IPS-20b (cell line): ENCODE measurements around the gene EIF3K.
"Not testable (repeated sequence)": the region's sequence is repeated elsewhere in the genome, so short reads cannot be mapped to it uniquely, and the experiment has no call there.

Experiments
- H3K27ac ChIP-seq: one replicate; pipeline ENCODE4 v1.5.1; 2013; ENCODE audit warnings: low read length
- H3K27me3 ChIP-seq: 2 replicates; pipeline ENCODE4 v1.6.1; 2013; ENCODE audit warnings: mild to moderate bottlenecking, low read length, inconsistent platforms; ENCODE audit not compliant: insufficient read depth
- H3K36me3 ChIP-seq: 2 replicates; pipeline ENCODE4 v1.6.1; 2013; ENCODE audit warnings: low read depth, mild to moderate bottlenecking, inconsistent platforms, low read length, moderate library complexity; ENCODE audit not compliant: insufficient read depth
- H3K4me1 ChIP-seq: 2 replicates; pipeline ENCODE4 v1.6.1; 2013; ENCODE audit warnings: mild to moderate bottlenecking, control low read depth, inconsistent platforms, low read length, moderate library complexity; ENCODE audit not compliant: insufficient read depth
- H3K4me3 ChIP-seq: 2 replicates; pipeline ENCODE4 v1.5.1; 2013; ENCODE audit warnings: mild to moderate bottlenecking, low read length, inconsistent platforms
- H3K9ac ChIP-seq: 2 replicates; pipeline ENCODE4 v1.6.1; 2013; ENCODE audit warnings: low read depth, mild to moderate bottlenecking, inconsistent platforms, low read length, moderate library complexity
- H3K9me3 ChIP-seq: 2 replicates; pipeline ENCODE4 v1.6.1; 2013; ENCODE audit warnings: mild to moderate bottlenecking, low read depth, low read length, inconsistent platforms; ENCODE audit not compliant: insufficient read depth

Gene EIF3K

GRCh38 chr19:38619361-38620174, 580 bp downstream of the EIF3K start:
- no peak overlapping the region for H3K27ac ChIP-seq
- peaks cover 4% of the 10 kb centered on the region; the same call in 1 of the 2 replicates for H3K4me1 ChIP-seq
- H3K4me3 ChIP-seq, result peak overlapping the region; percentile 97
- H3K9ac ChIP-seq, result peak overlapping the region; percentile 96
- no peaks in the 10 kb centered on the region for H3K9me3 ChIP-seq
- no peaks in the 10 kb centered on the region for H3K27me3 ChIP-seq
- peaks cover 41% of the 10 kb centered on the region for H3K36me3 ChIP-seq

GRCh38 chr19:38624822-38625221, 5.8 kb downstream of the EIF3K start:
- H3K9ac ChIP-seq, result no peak overlapping the region
- no peak overlapping the region for H3K4me3 ChIP-seq
- H3K4me1 ChIP-seq, result no peaks in the 10 kb centered on the region
- no peaks in the 10 kb centered on the region for H3K9me3 ChIP-seq
- H3K27ac ChIP-seq, result no peak overlapping the region
- H3K36me3 ChIP-seq, result peaks cover 92% of the 10 kb centered on the region
- H3K27me3 ChIP-seq, result no peaks in the 10 kb centered on the region

GRCh38 chr19:38626401-38626800, 7.4 kb downstream of the EIF3K start:
- Histone ChIP-seq H3K27ac (no peak overlapping the region), H3K4me1 (no peaks in the 10 kb centered on the region), H3K4me3 (no peak overlapping the region), H3K36me3 (peaks cover 91% of the 10 kb centered on the region), H3K9me3 (no peaks in the 10 kb centered on the region), H3K9ac (no peak overlapping the region), H3K27me3 (no peaks in the 10 kb centered on the region)

GRCh38 chr19:38629568-38629967, 10.6 kb downstream of the EIF3K start:
- no peak overlapping the region for H3K27ac ChIP-seq
- H3K27me3 ChIP-seq, result no peaks in the 10 kb centered on the region
- H3K4me1 ChIP-seq, result no peaks in the 10 kb centered on the region
- H3K9me3 ChIP-seq, result no peaks in the 10 kb centered on the region
- H3K4me3 ChIP-seq, result no peak overlapping the region
- H3K36me3 ChIP-seq, result peaks cover 78% of the 10 kb centered on the region
- no peak overlapping the region for H3K9ac ChIP-seq

- H3K9me3 ChIP-seq, H3K27me3 ChIP-seq, H3K9ac ChIP-seq, H3K27ac ChIP-seq, H3K4me1 ChIP-seq, H3K4me3 ChIP-seq: not testable (repeated sequence)
- H3K36me3 ChIP-seq, result peaks cover 78% of the 10 kb centered on the region
These were observed 12.3 kb downstream of the EIF3K start for GRCh38 chr19:38631301-38631700.

GRCh38 chr19:38631811-38632475, 13.0 kb downstream of the EIF3K start:
- H3K9me3 ChIP-seq, H3K4me1 ChIP-seq, H3K27ac ChIP-seq, H3K9ac ChIP-seq, H3K4me3 ChIP-seq, H3K27me3 ChIP-seq: not testable (repeated sequence)
- peaks cover 76% of the 10 kb centered on the region for H3K36me3 ChIP-seq

GRCh38 chr19:38632476-38633213, 13.7 kb downstream of the EIF3K start:
- Histone ChIP-seq H3K4me1 (no peaks in the 10 kb centered on the region), H3K36me3 (peaks cover 69% of the 10 kb centered on the region), H3K27ac (no peak overlapping the region), H3K9ac (no peak overlapping the region), H3K9me3 (no peaks in the 10 kb centered on the region), H3K4me3 (no peak overlapping the region), H3K27me3 (no peaks in the 10 kb centered on the region)

- H3K9ac ChIP-seq, result no peak overlapping the region
- peaks cover 47% of the 10 kb centered on the region for H3K36me3 ChIP-seq
- H3K9me3 ChIP-seq, result no peaks in the 10 kb centered on the region
- H3K27me3 ChIP-seq, result no peaks in the 10 kb centered on the region
- no peak overlapping the region for H3K4me3 ChIP-seq
- no peaks in the 10 kb centered on the region for H3K4me1 ChIP-seq
- H3K27ac ChIP-seq, result no peak overlapping the region
These were observed 15.9 kb downstream of the EIF3K start for GRCh38 chr19:38634757-38635482.

- no peaks in the 10 kb centered on the region for H3K27me3 ChIP-seq
- H3K27ac ChIP-seq, result no peak overlapping the region
- peaks cover 40% of the 10 kb centered on the region for H3K36me3 ChIP-seq
- H3K9me3 ChIP-seq, result no peaks in the 10 kb centered on the region
- H3K4me3 ChIP-seq, result no peak overlapping the region
- no peak overlapping the region for H3K9ac ChIP-seq
- H3K4me1 ChIP-seq, result no peaks in the 10 kb centered on the region
These were observed 16.8 kb downstream of the EIF3K start for GRCh38 chr19:38635483-38636399.

GRCh38 chr19:38638461-38638860, 19.5 kb downstream of the EIF3K start:
- H3K4me3 ChIP-seq, result no peak overlapping the region
- H3K27ac ChIP-seq, result no peak overlapping the region
- no peak overlapping the region for H3K9ac ChIP-seq
- H3K27me3 ChIP-seq, result no peaks in the 10 kb centered on the region
- H3K4me1 ChIP-seq, result peaks cover 2% of the 10 kb centered on the region; the same call in 1 of the 2 replicates
- no peaks in the 10 kb centered on the region for H3K9me3 ChIP-seq
- peaks cover 24% of the 10 kb centered on the region for H3K36me3 ChIP-seq
